Caco-2 (cell line): Measurements from ENCODE around the gene DSCAML1. TPM values are rescaled to one million over a fixed set of nuclear protein-coding genes. Genes with fewer than 3 reads are reported as not detected.

Experiments used
- BruUV-seq: library from RNA; stranded (reverse); fragments of 400-500 nt; replicated peaks from 2 replicates; lab custom pipeline; 2021; lab: Mats Ljungman, UMichigan
- CTCF ChIA-PET: fragments of 300-600 bp; sonication (Branson Sonifier 250); formaldehyde crosslinking; loops from one replicate; lab custom pipeline; 2022; ENCODE audit warnings: antibody characterized with exemption; lab: Charles Lee
- POLR2A ChIA-PET: fragments of 300-600 bp; sonication (Branson Sonifier 250); formaldehyde crosslinking; loops from one replicate; lab custom pipeline; 2022; ENCODE audit warnings: antibody characterized with exemption; lab: Charles Lee
- DNase-seq, 2 experiments: peaks; one replicate each; pipeline versions ENCODE4 v3.0.0 to v3.0.0-alpha.2; 2020 to 2022
- H3K27me3 ChIP-seq: replicated peaks from 2 replicates; pipeline ENCODE4 v1.6.0; 2011; ENCODE audit warnings: low read length; ENCODE audit not compliant: control insufficient read depth, insufficient read depth
- H3K36me3 ChIP-seq: 2 replicates; pipeline ENCODE4 v1.5.1; 2011; ENCODE audit warnings: low read length; ENCODE audit not compliant: control insufficient read depth, insufficient read depth
- H3K4me1 ChIP-seq: fragments of 250-450 bp; sonication (Bioruptor Pico); 2 replicates; pipeline ENCODE4 v1.5.1; 2020; ENCODE audit warnings: mild to moderate bottlenecking
- H3K4me3 ChIP-seq: 2 replicates; pipeline ENCODE4 v1.5.1; 2011; ENCODE audit warnings: low read depth, mild to moderate bottlenecking, control low read depth, low read length
- H3K9me3 ChIP-seq: fragments of 250-450 bp; sonication (Bioruptor Pico); 2 replicates; pipeline ENCODE4 v1.5.1; 2020; ENCODE audit warnings: mild to moderate bottlenecking, moderate library complexity
- H3K27ac Mint-ChIP-seq: one replicate; pipeline ENCODE4 v1.8.0; 2022; ENCODE audit warnings: mixed read lengths; ENCODE audit not compliant: unreplicated experiment
- H3K27me3 Mint-ChIP-seq: one replicate; pipeline ENCODE4 v1.8.0; 2022; ENCODE audit warnings: mixed read lengths; ENCODE audit not compliant: insufficient read depth, unreplicated experiment
- H3K36me3 Mint-ChIP-seq: one replicate; pipeline ENCODE4 v1.8.0; 2022; ENCODE audit warnings: mild to moderate bottlenecking, mixed read lengths; ENCODE audit not compliant: insufficient read depth, unreplicated experiment
- H3K4me1 Mint-ChIP-seq: one replicate; pipeline ENCODE4 v1.8.0; 2022; ENCODE audit warnings: low read depth, mixed read lengths; ENCODE audit not compliant: unreplicated experiment
- H3K4me3 Mint-ChIP-seq: one replicate; pipeline ENCODE4 v1.8.0; 2022; ENCODE audit warnings: mild to moderate bottlenecking, moderate library complexity, mixed read lengths; ENCODE audit not compliant: unreplicated experiment
- H3K9me3 Mint-ChIP-seq: one replicate; pipeline ENCODE4 v1.8.0; 2022; ENCODE audit warnings: mixed read lengths; ENCODE audit not compliant: unreplicated experiment
- intact Hi-C: fragments of 100-400 bp; cut with micrococcal nuclease; formaldehyde crosslinking; loops from one replicate; pipeline ENCODE4 v1.10.0; 2022; ENCODE audit not compliant: unreplicated experiment
- total RNA-seq: library from RNA; stranded (reverse); gene quantifications from 2 replicates; pipeline ENCODE4 v1.2.3, GENCODE V29; 2022
- TF ChIP-seq, protein P1 (sequence below), 2 experiments: fragments of 200-600 bp in 1 of 2; IDR thresholded peaks; 1 replicate in 1 of 2; 2 replicates in 1 of 2; pipeline versions ENCODE4 v1.5.1 to v1.8.0; 2011 to 2022; ENCODE audit warnings: antibody characterized with exemption in 1 of 2, control low read depth in 1 of 2, inconsistent platforms in 1 of 2, low read depth in 1 of 2, low read length in 1 of 2, mild to moderate bottlenecking in 1 of 2, moderate library complexity in 1 of 2; ENCODE audit not compliant: insufficient read depth in 1 of 2, severe bottlenecking in 1 of 2, unreplicated experiment in 1 of 2

The DSCAML1 gene
- total RNA-seq, 1 experiment from 2014 or later: not detected

DNA sequence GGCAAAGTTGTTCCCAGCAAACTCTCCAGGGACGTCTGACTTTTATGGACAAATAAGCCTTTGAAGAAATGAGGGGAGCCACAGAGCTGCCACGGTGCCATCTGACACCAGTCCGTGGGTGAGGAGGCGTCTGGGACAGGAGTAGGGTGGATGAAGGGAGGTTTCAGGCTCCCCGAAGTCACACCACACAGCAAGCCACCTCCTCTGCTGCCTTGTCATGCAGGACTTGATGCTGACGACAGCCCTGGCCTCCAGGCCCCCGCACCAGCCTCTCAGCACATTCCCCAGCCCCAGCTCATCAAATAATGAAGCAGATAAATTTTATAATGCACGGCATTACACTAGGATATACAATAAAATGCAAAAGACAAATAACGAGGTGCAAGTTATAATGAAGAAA is 312.9 kb downstream of the DSCAML1 start:
- Mint-ChIP-seq H3K4me3 (no peak overlapping the region), H3K27ac (no peak overlapping the region), H3K9me3 (no peaks in the 10 kb centered on the region), H3K36me3 (no peaks in the 10 kb centered on the region), H3K4me1 (no peaks in the 10 kb centered on the region), H3K27me3 (peaks cover 23% of the 10 kb centered on the region)
- DNase-seq: no peak
- intact Hi-C loops: no loop called here
- 0 out of 2 replicates have a peak, but pooled peaks cover 1% of the 10 kb centered on the region for H3K27me3 ChIP-seq
- no peaks in the 10 kb centered on the region for H3K36me3 ChIP-seq
- BruUV-seq: no TSS peak
- no peaks in the 10 kb centered on the region for H3K4me1 ChIP-seq
- no peaks in the 10 kb centered on the region for H3K9me3 ChIP-seq
- CTCF ChIA-PET: interaction anchor here (0.6 kb wide), 2 partner anchors 661 to 1060 kb away, joined by 3 read pairs; no protein-coding TSS in a partner anchor
- POLR2A ChIA-PET: no interaction called here
- H3K4me3 ChIP-seq: no peak overlapping the region
- TF ChIP-seq, protein P1, sequence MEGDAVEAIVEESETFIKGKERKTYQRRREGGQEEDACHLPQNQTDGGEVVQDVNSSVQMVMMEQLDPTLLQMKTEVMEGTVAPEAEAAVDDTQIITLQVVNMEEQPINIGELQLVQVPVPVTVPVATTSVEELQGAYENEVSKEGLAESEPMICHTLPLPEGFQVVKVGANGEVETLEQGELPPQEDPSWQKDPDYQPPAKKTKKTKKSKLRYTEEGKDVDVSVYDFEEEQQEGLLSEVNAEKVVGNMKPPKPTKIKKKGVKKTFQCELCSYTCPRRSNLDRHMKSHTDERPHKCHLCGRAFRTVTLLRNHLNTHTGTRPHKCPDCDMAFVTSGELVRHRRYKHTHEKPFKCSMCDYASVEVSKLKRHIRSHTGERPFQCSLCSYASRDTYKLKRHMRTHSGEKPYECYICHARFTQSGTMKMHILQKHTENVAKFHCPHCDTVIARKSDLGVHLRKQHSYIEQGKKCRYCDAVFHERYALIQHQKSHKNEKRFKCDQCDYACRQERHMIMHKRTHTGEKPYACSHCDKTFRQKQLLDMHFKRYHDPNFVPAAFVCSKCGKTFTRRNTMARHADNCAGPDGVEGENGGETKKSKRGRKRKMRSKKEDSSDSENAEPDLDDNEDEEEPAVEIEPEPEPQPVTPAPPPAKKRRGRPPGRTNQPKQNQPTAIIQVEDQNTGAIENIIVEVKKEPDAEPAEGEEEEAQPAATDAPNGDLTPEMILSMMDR (IDR thresholded peaks at IDR 0.05; ENCODE audit: insufficient read depth in 1 of 2, low read depth in 1 of 2, low read length in 1 of 2, severe bottlenecking in 1 of 2, unreplicated experiment in 1 of 2): no peak

DNA sequence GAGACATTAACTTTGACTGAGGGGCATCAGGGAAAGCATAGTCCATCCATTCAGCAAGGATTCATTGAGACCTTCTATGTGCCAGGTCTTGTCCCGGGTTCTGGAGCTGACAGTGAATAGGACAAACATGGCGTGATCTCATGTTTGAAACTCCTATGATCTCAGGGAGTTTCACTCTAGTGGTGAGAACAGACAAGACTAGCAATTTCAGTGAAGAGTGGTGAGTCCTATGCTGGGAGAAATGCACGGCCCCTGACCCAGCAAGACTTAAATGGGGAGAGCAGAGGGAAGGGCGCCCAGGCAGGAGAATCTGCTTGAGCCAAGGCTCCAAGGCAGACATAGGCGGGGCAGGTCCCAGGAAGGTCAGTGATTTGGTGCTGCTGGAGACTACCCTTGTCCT is 313.6 kb downstream of the DSCAML1 start:
- Mint-ChIP-seq H3K4me1 (no peaks in the 10 kb centered on the region), H3K27me3 (peaks cover 23% of the 10 kb centered on the region)
- intact Hi-C loops: no loop called here

DNA sequence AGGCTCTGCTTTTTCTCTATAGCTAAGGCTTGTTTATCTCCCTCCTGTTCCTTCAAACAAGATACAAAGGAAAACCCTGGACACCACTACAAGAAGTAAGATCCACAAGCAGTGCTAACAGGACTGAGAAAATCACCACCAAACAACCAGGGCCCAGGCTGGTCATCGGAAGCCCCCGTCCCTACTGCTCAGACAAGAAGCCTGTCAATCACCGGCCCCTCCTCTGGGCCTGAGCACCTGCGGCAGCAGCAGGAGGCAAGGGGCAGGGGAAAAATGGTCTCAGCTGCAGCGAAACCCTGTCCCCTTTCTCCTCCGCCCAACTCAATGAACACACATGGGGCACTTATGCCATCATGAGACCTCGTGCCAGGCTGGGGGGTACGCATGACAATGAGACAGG is 314.1 kb downstream of the DSCAML1 start:
- ChIA-PET POLR2A (no interaction called here), CTCF (no interaction called here)
- no peak for DNase-seq
- Mint-ChIP-seq H3K27me3 (peaks cover 23% of the 10 kb centered on the region), H3K27ac (no peak overlapping the region), H3K4me3 (no peak overlapping the region), H3K36me3 (no peaks in the 10 kb centered on the region), H3K9me3 (no peaks in the 10 kb centered on the region), H3K4me1 (no peaks in the 10 kb centered on the region)
- Histone ChIP-seq H3K9me3 (no peaks in the 10 kb centered on the region), H3K4me3 (no peak overlapping the region), H3K27me3 (peaks cover 1% of the 10 kb centered on the region; the same call in 1 of the 2 replicates), H3K36me3 (no peaks in the 10 kb centered on the region), H3K4me1 (no peaks in the 10 kb centered on the region)
- BruUV-seq: no TSS peak
- intact Hi-C loops: no loop called here
- TF ChIP-seq, protein P1 (IDR thresholded peaks at IDR 0.05; ENCODE audit: insufficient read depth in 1 of 2, low read depth in 1 of 2, low read length in 1 of 2, severe bottlenecking in 1 of 2, unreplicated experiment in 1 of 2): no peak

More for the DNA sequence above, 313.6 kb downstream of the DSCAML1 start:
- no peaks in the 10 kb centered on the region for H3K36me3 Mint-ChIP-seq
- H3K27ac Mint-ChIP-seq: no peak overlapping the region
- Histone ChIP-seq H3K9me3 (no peaks in the 10 kb centered on the region), H3K27me3 (0 out of 2 replicates have a peak, but pooled peaks cover 1% of the 10 kb centered on the region), H3K4me3 (no peak overlapping the region), H3K4me1 (no peaks in the 10 kb centered on the region), H3K36me3 (no peaks in the 10 kb centered on the region)
- TF ChIP-seq, protein P1 (IDR thresholded peaks at IDR 0.05; ENCODE audit: insufficient read depth in 1 of 2, low read depth in 1 of 2, low read length in 1 of 2, severe bottlenecking in 1 of 2, unreplicated experiment in 1 of 2): no peak
- H3K9me3 Mint-ChIP-seq: no peaks in the 10 kb centered on the region
- no peak for DNase-seq
- POLR2A ChIA-PET: no interaction called here
- no peak overlapping the region for H3K4me3 Mint-ChIP-seq
- BruUV-seq: no TSS peak
- CTCF ChIA-PET: no interaction called here
